Osteoblast (primary cell): ENCODE measurements around the gene RANBP2. TPM values are rescaled to one million over a fixed set of nuclear protein-coding genes. Genes with fewer than 3 reads are reported as not detected.
"Not testable (repeated sequence)": the region's sequence is repeated elsewhere in the genome, so short reads cannot be mapped to it uniquely, and the experiment has no call there.

Experiments used
- DNase-seq: peaks from one replicate; pipeline ENCODE4 v3.0.0; 2011; ENCODE audit warnings: low spot score, mixed read lengths; ENCODE audit not compliant: insufficient read length; ENCODE audit errors: missing footprints
- H2AFZ ChIP-seq: 2 replicates; pipeline ENCODE4 v1.6.0; 2011; ENCODE audit warnings: mild to moderate bottlenecking, low read length
- H3K27ac ChIP-seq: 2 replicates; pipeline ENCODE4 v1.5.1; 2011; ENCODE audit warnings: mild to moderate bottlenecking, low read depth, low read length, moderate library complexity
- H3K27me3 ChIP-seq: 2 replicates; pipeline ENCODE4 v1.6.0; 2012; ENCODE audit warnings: mild to moderate bottlenecking, control low read depth, inconsistent platforms, low read length, moderate library complexity; ENCODE audit not compliant: insufficient read depth
- H3K36me3 ChIP-seq: 2 replicates; pipeline ENCODE4 v1.5.1; 2011; ENCODE audit warnings: mild to moderate bottlenecking, low read length, control low read depth, moderate library complexity; ENCODE audit not compliant: insufficient read depth
- H3K4me1 ChIP-seq: 2 replicates; pipeline ENCODE4 v1.5.1; 2011; ENCODE audit warnings: mild to moderate bottlenecking, low read length, control low read depth, moderate library complexity; ENCODE audit not compliant: insufficient read depth
- H3K4me2 ChIP-seq: 2 replicates; pipeline ENCODE4 v1.6.0; 2011; ENCODE audit warnings: mild to moderate bottlenecking, low read length; ENCODE audit not compliant: insufficient read depth
- H3K4me3 ChIP-seq: fragments of 200-600 bp; sonication (generic); 3 replicates; pipeline ENCODE4 v1.5.1; 2012; ENCODE audit warnings: mild to moderate bottlenecking, low read length, inconsistent platforms; ENCODE audit not compliant: insufficient read depth
- H3K79me2 ChIP-seq: 2 replicates; pipeline ENCODE4 v1.6.0; 2012; ENCODE audit warnings: mild to moderate bottlenecking, low read length, control low read depth, inconsistent platforms; ENCODE audit not compliant: insufficient read depth
- H3K9me3 ChIP-seq: 2 replicates; pipeline ENCODE4 v1.5.1; 2011; ENCODE audit warnings: low read depth, low read length, control low read depth
- H4K20me1 ChIP-seq: 2 replicates; pipeline ENCODE4 v1.6.0; 2012; ENCODE audit warnings: mild to moderate bottlenecking, low read length, control low read depth; ENCODE audit not compliant: insufficient read depth
- total RNA-seq: library from RNA; depleted of rRNA; stranded (reverse); fragments of >200 nt; gene quantifications from 2 replicates; pipeline ENCODE4 v1.2.3, GENCODE V29; 2012
- TF ChIP-seq, protein P1 (sequence below): IDR thresholded peaks from 2 replicates; pipeline ENCODE4 v1.5.1; 2011; ENCODE audit warnings: mild to moderate bottlenecking, low read depth, low read length, moderate library complexity; ENCODE audit errors: extremely low read depth

The RANBP2 gene
- total RNA-seq, 1 donor: 74.9 TPM

DNA sequence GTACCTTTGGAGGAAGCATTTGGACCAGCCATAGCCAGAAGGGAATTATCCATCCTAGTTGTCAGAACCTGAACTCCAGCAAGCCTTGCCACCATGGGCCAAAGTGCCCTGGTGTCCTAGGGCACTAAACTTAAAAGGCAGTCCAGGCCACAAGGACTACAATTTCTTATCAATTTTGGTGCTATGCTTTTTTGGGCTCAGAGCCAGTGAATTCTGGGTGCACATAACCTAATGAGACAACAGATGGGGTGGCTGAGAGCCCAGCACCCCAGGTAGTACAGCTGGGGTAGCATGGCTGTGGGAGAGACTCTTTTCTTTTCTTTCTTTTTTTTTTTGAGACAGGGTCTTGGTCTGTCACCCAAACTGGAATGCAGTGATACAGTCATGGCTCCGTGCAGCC is 14.4 kb upstream of the RANBP2 start:
- Histone ChIP-seq H3K4me1 (no peaks in the 10 kb centered on the region), H3K4me3 (no peak overlapping the region), H2AFZ (no peak overlapping the region), H3K4me2 (no peak overlapping the region), H3K27me3 (no peaks in the 10 kb centered on the region), H4K20me1 (no peaks in the 10 kb centered on the region), H3K36me3 (no peaks in the 10 kb centered on the region), H3K27ac (no peak overlapping the region), H3K79me2 (no peaks in the 10 kb centered on the region), H3K9me3 (no peaks in the 10 kb centered on the region)
- TF ChIP-seq, protein P1, sequence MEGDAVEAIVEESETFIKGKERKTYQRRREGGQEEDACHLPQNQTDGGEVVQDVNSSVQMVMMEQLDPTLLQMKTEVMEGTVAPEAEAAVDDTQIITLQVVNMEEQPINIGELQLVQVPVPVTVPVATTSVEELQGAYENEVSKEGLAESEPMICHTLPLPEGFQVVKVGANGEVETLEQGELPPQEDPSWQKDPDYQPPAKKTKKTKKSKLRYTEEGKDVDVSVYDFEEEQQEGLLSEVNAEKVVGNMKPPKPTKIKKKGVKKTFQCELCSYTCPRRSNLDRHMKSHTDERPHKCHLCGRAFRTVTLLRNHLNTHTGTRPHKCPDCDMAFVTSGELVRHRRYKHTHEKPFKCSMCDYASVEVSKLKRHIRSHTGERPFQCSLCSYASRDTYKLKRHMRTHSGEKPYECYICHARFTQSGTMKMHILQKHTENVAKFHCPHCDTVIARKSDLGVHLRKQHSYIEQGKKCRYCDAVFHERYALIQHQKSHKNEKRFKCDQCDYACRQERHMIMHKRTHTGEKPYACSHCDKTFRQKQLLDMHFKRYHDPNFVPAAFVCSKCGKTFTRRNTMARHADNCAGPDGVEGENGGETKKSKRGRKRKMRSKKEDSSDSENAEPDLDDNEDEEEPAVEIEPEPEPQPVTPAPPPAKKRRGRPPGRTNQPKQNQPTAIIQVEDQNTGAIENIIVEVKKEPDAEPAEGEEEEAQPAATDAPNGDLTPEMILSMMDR: no peak
- DNase-seq: no peak

DNA sequence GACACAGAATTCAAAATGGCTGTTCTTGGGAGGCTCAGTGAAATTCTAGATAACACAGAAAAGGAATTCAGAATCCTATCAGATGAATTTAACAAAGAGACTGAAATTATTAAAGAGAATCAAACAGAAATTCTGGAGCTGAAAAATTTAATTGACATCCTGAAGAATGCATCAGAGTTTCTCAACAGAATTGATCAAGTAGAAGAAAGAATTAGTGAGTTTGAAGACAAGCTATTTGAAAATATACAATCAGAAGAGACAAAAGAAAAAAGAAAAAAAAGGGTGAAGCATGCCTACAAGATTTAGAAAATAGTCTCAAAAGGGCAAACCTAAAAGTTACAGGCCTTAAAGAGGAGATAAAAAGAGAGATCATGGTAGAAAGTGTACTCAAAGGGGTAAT is 12.0 kb upstream of the RANBP2 start:
- H3K9me3 ChIP-seq: no peaks in the 10 kb centered on the region
- H3K79me2 ChIP-seq: no peaks in the 10 kb centered on the region
- TF ChIP-seq, protein P1: no peak
- no peaks in the 10 kb centered on the region for H4K20me1 ChIP-seq
- H3K4me3 ChIP-seq: no peak overlapping the region
- no peak overlapping the region for H2AFZ ChIP-seq
- no peaks in the 10 kb centered on the region for H3K36me3 ChIP-seq
- no peaks in the 10 kb centered on the region for H3K27me3 ChIP-seq
- no peak for DNase-seq
- H3K27ac ChIP-seq: no peak overlapping the region
- H3K4me1 ChIP-seq: no peaks in the 10 kb centered on the region
- H3K4me2 ChIP-seq: no peak overlapping the region

- not testable (repeated sequence) for H4K20me1 ChIP-seq, H3K4me1 ChIP-seq, H3K27ac ChIP-seq, H3K27me3 ChIP-seq, DNase-seq, H3K4me3 ChIP-seq, H3K36me3 ChIP-seq, H3K4me2 ChIP-seq, H3K9me3 ChIP-seq
- H3K79me2 ChIP-seq: peaks cover 24% of the 10 kb centered on the region
- H2AFZ ChIP-seq: peak overlapping the region; percentile 68
Observed at GRCh38 chr2:108716971-108717370, 2.3 kb upstream of the RANBP2 start.

GRCh38 chr2:108726048-108726447 is 6.8 kb downstream of the RANBP2 start:
- not testable (repeated sequence) for H4K20me1 ChIP-seq, H3K36me3 ChIP-seq, H2AFZ ChIP-seq, H3K27ac ChIP-seq, H3K4me2 ChIP-seq, H3K27me3 ChIP-seq, H3K4me1 ChIP-seq, H3K9me3 ChIP-seq, H3K4me3 ChIP-seq
- H3K79me2 ChIP-seq: peaks cover 75% of the 10 kb centered on the region
- peak; percentile 13 for DNase-seq

- H3K4me1 ChIP-seq, H3K4me3 ChIP-seq, H2AFZ ChIP-seq, H3K4me2 ChIP-seq, H4K20me1 ChIP-seq, DNase-seq, H3K27me3 ChIP-seq, H3K9me3 ChIP-seq: not testable (repeated sequence)
- Histone ChIP-seq H3K27ac (peak overlapping the region; percentile 33), H3K36me3 (peaks cover 15% of the 10 kb centered on the region), H3K79me2 (peaks cover 12% of the 10 kb centered on the region)
Observed at GRCh38 chr2:108734656-108735055, 15.4 kb downstream of the RANBP2 start.

GRCh38 chr2:108757973-108758372 is 38.7 kb downstream of the RANBP2 start:
- not testable (repeated sequence) for H4K20me1 ChIP-seq, H3K27me3 ChIP-seq, H3K27ac ChIP-seq, H3K4me2 ChIP-seq, H3K4me3 ChIP-seq, DNase-seq, H3K9me3 ChIP-seq, H3K4me1 ChIP-seq, H3K79me2 ChIP-seq, H2AFZ ChIP-seq
- H3K36me3 ChIP-seq: peaks cover 14% of the 10 kb centered on the region

DNA sequence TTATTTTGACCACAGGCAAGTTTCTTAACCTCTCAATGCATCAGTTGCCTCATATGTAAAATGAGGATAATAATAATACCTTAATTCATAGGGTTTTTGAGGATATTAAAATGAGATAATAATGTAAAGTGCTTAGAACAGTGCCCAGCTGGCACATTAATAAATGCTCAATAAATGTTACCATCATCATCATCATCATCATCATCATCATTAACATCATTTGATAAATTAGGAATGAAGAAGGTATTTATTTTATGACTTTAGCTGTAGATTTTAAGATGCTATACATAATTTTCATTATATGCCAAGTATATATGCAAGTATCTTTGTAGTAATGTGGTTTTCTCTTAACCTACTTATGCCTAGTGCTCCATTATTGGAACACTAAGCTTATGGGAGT is 43.3 kb downstream of the RANBP2 start:
- DNase-seq, H3K4me3 ChIP-seq, H3K27ac ChIP-seq, H3K4me2 ChIP-seq, H2AFZ ChIP-seq, H3K9me3 ChIP-seq, H3K79me2 ChIP-seq, H3K27me3 ChIP-seq, H3K4me1 ChIP-seq, H4K20me1 ChIP-seq: not testable (repeated sequence)
- peaks cover 36% of the 10 kb centered on the region for H3K36me3 ChIP-seq

DNA sequence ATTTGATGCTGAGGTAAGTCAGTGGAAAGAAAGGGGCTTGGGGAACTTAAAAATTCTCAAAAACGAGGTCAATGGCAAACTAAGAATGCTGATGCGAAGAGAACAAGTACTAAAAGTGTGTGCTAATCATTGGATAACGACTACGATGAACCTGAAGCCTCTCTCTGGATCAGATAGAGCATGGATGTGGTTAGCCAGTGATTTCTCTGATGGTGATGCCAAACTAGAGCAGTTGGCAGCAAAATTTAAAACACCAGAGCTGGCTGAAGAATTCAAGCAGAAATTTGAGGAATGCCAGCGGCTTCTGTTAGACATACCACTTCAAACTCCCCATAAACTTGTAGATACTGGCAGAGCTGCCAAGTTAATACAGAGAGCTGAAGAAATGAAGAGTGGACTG is 47.4 kb downstream of the RANBP2 start:
- not testable (repeated sequence) for H3K27ac ChIP-seq, DNase-seq, H3K9me3 ChIP-seq, H3K4me2 ChIP-seq, H3K4me3 ChIP-seq, H3K4me1 ChIP-seq, H2AFZ ChIP-seq, H4K20me1 ChIP-seq, H3K27me3 ChIP-seq
- Histone ChIP-seq H3K79me2 (peaks cover 15% of the 10 kb centered on the region), H3K36me3 (peaks cover 39% of the 10 kb centered on the region)
